LNCAP (cell line): ENCODE results near the gene ZNF343.

Experiments
- TF ChIP-seq, protein P1 (sequence below): fragments of 450-650 bp; IDR thresholded peaks from 2 replicates; pipeline ENCODE4 v1.5.1; 2017; ENCODE audit warnings: mild to moderate bottlenecking

Gene ZNF343

DNA sequence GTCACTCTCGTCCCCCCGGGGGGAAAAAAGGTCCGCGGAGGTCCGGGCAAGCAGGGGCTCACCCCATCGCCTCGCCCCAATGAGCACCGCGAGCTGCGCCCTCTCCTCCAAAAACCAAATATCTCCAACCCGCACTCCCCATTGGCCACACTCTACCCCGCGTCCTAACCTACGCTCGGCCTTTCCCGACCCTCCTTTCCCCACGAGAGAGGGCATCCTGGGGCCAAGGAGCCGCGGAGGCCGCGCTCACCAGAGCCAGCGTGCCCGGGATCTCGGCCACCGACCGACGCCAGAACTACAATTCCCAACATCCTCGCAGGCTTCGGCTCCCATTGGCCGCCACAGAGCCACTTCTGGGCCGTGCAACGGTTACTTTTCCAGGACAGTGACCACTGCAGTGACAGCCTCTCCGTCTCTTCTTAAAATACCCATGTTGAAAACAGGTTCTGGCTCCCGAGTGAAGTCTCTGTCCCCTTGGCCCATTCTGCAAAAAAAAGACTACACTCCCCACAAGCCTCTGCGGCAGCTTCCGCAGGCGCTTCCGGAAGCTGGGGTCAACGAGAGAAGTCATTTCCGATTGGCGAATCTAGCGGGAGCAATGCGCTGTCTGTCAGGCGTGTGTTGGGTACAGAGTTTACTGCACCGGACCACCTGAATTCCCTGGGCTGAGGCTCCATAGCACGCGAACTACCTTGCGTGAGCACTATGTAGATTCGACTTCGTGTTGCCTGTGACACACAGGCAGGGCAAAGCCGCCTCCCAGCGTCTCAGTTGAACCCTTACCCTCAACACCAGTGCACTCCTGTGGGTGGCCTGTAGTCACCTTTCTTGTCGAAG is at the start of gene ZNF343:
Gene ZNF343 (minus strand): TSS at position 285 of the 837 bp plus-strand sequence. CDS start 15,020 bp downstream, outside the sequence.
- TF ChIP-seq, protein P1, sequence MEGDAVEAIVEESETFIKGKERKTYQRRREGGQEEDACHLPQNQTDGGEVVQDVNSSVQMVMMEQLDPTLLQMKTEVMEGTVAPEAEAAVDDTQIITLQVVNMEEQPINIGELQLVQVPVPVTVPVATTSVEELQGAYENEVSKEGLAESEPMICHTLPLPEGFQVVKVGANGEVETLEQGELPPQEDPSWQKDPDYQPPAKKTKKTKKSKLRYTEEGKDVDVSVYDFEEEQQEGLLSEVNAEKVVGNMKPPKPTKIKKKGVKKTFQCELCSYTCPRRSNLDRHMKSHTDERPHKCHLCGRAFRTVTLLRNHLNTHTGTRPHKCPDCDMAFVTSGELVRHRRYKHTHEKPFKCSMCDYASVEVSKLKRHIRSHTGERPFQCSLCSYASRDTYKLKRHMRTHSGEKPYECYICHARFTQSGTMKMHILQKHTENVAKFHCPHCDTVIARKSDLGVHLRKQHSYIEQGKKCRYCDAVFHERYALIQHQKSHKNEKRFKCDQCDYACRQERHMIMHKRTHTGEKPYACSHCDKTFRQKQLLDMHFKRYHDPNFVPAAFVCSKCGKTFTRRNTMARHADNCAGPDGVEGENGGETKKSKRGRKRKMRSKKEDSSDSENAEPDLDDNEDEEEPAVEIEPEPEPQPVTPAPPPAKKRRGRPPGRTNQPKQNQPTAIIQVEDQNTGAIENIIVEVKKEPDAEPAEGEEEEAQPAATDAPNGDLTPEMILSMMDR, result no peak

GRCh38 chr20:2557873-2558580 is 49.3 kb upstream of the ZNF343 start:
- TF ChIP-seq, protein P1, result no peak

GRCh38 chr20:2545594-2545993 is 36.9 kb upstream of the ZNF343 start:
- TF ChIP-seq, protein P1, result no peak

- TF ChIP-seq, protein P1, result no peak
These were observed 35.5 kb upstream of the ZNF343 start for GRCh38 chr20:2544211-2544610.

DNA sequence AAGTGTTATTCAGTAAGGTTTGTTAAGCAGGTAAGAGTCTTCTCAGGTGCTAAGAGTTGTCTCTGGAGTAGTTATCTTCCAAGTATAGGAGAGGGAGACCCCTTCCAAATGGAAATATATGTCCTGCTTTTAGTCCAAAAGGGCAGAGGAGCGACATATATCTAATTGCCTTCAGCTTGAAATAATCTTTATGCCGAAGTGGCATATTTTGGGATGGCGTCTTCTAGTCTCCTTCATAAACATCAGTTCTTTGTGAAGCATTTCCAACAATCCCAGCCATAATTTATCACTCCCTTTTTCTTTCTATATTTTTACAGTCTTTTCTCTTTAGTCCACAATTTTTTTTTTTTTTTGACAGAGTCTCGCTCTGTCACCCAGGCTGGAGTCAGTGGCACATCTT is 33.6 kb upstream of the ZNF343 start:
- TF ChIP-seq, protein P1, result no peak

DNA sequence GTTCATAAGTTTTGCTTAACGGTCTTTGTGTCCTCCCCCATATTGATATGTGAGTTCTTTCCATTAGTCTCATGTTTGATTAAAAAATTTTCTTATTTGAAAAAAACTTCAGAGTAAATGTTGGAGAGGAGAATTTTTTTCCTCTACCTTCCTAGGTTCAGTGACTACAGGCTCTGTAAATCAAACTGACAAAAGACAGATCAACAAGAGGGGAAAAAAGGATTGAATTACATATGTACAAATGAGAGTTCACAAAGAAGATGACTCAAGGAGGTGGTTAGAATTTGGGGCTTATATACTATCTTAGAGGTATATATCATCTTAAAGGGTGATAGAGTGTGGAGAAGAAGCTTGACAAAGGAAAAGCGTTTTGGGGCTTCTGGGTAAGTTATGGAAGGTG is 33.2 kb upstream of the ZNF343 start:
- TF ChIP-seq, protein P1, result no peak

- TF ChIP-seq, protein P1, result no peak
These were observed 30.4 kb upstream of the ZNF343 start for GRCh38 chr20:2538931-2539720.
